Cardiac muscle cell (in vitro differentiated cells and primary cell): ENCODE results near the gene SLC23A2. TPM values are rescaled to one million over a fixed set of nuclear protein-coding genes. Genes with fewer than 3 reads are reported as not detected.

Source experiments
- DNase-seq, 2 donors: peaks; one replicate each; pipeline versions ENCODE4 v3.0.0 to v3.0.0-alpha.2; 2010 to 2017; ENCODE audit warnings: low read depth in 1 of 2, low spot score in 1 of 2
- H3K27ac ChIP-seq: fragments of 200-600 bp; sonication (generic); 2 replicates; pipeline ENCODE4 v1.5.1; 2016
- H3K27me3 ChIP-seq: fragments of 200-600 bp; sonication (generic); 2 replicates; pipeline ENCODE4 v1.6.0; 2016; ENCODE audit warnings: control low read depth
- H3K36me3 ChIP-seq: fragments of 200-600 bp; sonication (generic); 2 replicates; pipeline ENCODE4 v1.5.1; 2016; ENCODE audit warnings: control low read depth
- H3K4me1 ChIP-seq: fragments of 200-600 bp; sonication (generic); 2 replicates; pipeline ENCODE4 v1.8.1; 2017; ENCODE audit warnings: low read depth, mild to moderate bottlenecking, mixed run types
- H3K4me3 ChIP-seq: fragments of 200-600 bp; sonication (generic); 2 replicates; pipeline ENCODE4 v1.5.1; 2016; ENCODE audit warnings: mild to moderate bottlenecking
- H3K9me3 ChIP-seq: fragments of 200-600 bp; sonication (generic); 2 replicates; pipeline ENCODE4 v1.5.1; 2017; ENCODE audit warnings: low read depth, mild to moderate bottlenecking, control low read depth
- polyA plus RNA-seq: library from polyadenylated mRNA; unstranded; fragments of >200 nt; fragmentation: Nextera tagmentation; extraction: Ambion mirVana; gene quantifications from 2 replicates; pipeline ENCODE4 v1.2.1, GENCODE V29; 2016
- total RNA-seq: library from RNA; depleted of rRNA; stranded (reverse); fragments of >200 nt; gene quantifications from 2 replicates; pipeline ENCODE4 v1.2.3, GENCODE V29; 2016
- TF ChIP-seq, protein P1 (sequence below): IDR thresholded peaks from 2 replicates; pipeline ENCODE4 v1.5.1; 2012; ENCODE audit warnings: low read depth, mild to moderate bottlenecking, low read length

SLC23A2 gene
- total and polyA plus RNA-seq, 2 experiments from 2014 or later = 5.9 to 10.6 TPM

DNA sequence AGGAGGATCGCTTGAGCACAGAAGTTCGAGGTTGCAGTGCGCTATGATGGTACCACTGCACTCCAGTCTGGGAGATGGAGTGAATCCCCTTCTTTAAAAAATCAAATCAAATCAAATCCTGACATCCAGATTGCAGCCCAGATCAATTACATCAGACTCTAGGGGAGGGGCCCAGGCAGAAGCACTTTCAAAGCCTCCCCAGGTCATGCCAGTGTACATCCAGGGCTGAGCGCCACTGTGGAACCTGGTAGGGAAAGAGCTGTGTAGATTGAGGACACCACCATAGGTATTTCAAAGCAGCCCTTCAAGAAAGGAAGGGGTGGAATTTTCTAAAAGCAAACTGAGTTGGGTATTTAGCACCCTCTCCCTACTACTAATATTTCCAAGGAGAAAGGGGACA is 190.1 kb downstream of the SLC23A2 start:
- no peaks in the 10 kb centered on the region for H3K9me3 ChIP-seq
- no peaks in the 10 kb centered on the region for H3K27me3 ChIP-seq
- H3K36me3 ChIP-seq = no peaks in the 10 kb centered on the region
- no peaks in the 10 kb centered on the region for H3K4me1 ChIP-seq
- H3K4me3 ChIP-seq = no peak overlapping the region
- H3K27ac ChIP-seq = no peak overlapping the region
- DNase-seq = no peak
- TF ChIP-seq, protein P1, sequence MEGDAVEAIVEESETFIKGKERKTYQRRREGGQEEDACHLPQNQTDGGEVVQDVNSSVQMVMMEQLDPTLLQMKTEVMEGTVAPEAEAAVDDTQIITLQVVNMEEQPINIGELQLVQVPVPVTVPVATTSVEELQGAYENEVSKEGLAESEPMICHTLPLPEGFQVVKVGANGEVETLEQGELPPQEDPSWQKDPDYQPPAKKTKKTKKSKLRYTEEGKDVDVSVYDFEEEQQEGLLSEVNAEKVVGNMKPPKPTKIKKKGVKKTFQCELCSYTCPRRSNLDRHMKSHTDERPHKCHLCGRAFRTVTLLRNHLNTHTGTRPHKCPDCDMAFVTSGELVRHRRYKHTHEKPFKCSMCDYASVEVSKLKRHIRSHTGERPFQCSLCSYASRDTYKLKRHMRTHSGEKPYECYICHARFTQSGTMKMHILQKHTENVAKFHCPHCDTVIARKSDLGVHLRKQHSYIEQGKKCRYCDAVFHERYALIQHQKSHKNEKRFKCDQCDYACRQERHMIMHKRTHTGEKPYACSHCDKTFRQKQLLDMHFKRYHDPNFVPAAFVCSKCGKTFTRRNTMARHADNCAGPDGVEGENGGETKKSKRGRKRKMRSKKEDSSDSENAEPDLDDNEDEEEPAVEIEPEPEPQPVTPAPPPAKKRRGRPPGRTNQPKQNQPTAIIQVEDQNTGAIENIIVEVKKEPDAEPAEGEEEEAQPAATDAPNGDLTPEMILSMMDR = no peak

DNA sequence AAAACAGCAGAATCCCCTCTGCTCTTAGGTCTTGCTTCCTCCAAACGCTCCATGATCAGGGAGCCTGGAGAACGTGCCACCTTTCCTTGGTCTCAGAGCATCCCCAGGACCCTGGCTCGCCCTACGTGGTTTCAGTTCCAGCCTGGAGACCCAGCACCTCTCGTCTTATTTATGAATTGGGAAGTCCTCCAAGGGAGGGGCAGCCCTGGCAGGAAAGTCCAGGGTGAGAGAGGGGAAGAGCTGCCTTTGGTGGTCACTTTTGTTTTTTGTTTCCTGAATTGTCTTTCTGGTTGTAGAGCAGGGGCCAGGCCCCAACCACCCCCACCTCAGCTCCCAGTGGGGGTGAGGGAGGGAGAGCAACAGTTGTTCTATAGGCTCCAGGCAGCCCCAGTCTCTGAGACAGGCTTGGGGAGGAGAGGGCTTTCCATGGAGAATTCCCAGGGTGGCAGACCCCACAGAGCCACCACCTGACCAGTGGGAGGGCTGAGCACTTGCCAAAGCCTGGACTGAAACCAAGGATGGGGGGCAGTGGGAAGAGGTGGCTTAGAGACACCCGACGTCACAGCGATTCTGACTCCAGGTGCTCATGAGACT is 190.8 kb downstream of the SLC23A2 start:
- no peak for DNase-seq
- no peak overlapping the region for H3K27ac ChIP-seq
- H3K4me3 ChIP-seq = no peak overlapping the region
- H3K36me3 ChIP-seq = no peaks in the 10 kb centered on the region
- H3K27me3 ChIP-seq = no peaks in the 10 kb centered on the region
- H3K4me1 ChIP-seq = no peaks in the 10 kb centered on the region
- H3K9me3 ChIP-seq = no peaks in the 10 kb centered on the region
- TF ChIP-seq, protein P1 = no peak

DNA sequence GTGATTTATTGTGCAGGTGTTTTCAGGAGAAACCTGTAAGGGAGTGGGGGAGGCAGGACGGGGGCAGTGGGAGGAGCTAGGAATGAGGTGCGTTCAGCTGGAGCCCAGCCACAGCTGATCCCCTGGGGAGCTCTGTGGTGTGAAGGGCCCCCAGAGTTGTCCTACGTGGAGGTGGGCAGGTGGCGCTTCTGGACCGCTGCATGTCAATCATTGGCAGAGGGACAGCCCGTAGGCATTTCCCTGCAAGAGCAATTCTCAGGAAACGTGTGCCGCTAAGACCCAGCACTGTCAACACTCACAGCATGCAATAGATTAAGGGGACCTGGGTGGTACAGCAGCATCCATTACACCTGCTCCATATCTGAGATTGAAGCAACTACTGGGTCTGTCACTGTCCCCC is 191.6 kb downstream of the SLC23A2 start:
- H3K27me3 ChIP-seq = no peaks in the 10 kb centered on the region
- H3K27ac ChIP-seq = no peak overlapping the region
- H3K4me3 ChIP-seq = no peak overlapping the region
- no peak for DNase-seq
- no peaks in the 10 kb centered on the region for H3K4me1 ChIP-seq
- TF ChIP-seq, protein P1 = no peak
- H3K9me3 ChIP-seq = no peaks in the 10 kb centered on the region
- no peaks in the 10 kb centered on the region for H3K36me3 ChIP-seq

DNA sequence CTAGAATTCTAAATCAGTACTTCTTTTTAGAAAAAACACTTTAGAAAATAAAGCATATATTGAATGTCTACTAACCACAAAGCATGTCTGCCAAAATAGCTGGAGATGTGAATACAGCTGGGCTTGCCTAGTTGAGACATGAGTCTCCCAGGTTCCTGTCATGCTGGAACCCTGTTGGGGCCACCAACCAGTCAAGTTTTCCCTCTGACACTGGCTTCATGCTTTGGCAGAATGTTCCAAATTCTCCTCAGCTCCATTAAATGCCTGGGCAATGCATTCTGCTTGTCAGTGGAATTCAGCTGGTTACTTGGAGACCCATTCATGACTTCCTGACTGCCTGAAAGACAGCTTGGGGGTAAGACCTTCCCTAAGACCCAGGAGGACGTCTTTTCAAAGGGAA is 192.4 kb downstream of the SLC23A2 start:
- Histone ChIP-seq H3K36me3 (no peaks in the 10 kb centered on the region), H3K27ac (no peak overlapping the region), H3K9me3 (no peaks in the 10 kb centered on the region), H3K27me3 (no peaks in the 10 kb centered on the region), H3K4me3 (no peak overlapping the region), H3K4me1 (no peaks in the 10 kb centered on the region)
- DNase-seq = no peak
- TF ChIP-seq, protein P1 = no peak

DNA sequence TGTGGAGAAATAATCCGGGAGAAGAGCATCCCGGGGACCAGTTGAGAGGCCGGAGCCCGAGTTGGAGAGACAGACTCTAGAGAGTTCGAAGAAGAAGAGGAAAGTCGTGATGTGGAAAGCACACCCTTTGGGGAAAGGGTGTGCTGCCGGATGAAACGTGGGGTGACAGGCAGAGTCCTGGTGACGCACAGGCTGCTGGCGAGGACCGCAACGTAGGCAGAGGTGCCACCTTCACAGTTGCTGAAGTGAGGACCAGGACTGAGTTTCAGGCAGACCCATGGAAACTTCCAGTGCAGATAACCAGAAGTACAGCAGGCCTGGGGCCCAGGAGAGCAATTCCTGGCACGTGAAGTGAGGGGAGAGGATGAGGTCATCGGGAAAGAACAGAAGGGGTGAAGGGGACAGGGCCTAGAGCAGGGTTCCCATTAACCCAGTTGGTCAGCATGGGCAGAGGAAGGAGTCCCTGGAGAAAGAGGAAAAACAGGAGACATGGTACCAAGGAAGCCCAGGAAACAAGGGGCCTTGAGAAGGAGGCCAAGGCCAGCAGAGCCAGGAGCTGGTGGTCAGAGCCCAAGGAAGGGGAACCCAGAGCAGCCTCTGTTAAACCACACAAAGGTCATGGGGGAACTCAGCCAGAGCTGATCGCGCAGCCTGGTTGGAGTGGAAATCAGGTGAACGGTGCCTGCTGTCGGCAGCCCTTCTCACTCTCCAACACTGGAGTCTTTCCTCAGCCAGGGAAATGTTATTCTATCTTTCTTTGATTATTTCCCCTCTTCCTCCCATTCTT is 195.5 kb downstream of the SLC23A2 start:
- Histone ChIP-seq H3K4me1 (no peaks in the 10 kb centered on the region), H3K27ac (no peak overlapping the region), H3K36me3 (no peaks in the 10 kb centered on the region), H3K4me3 (no peak overlapping the region), H3K27me3 (no peaks in the 10 kb centered on the region), H3K9me3 (no peaks in the 10 kb centered on the region)
- TF ChIP-seq, protein P1 = no peak
- no peak for DNase-seq
